ENCODE measurements around the gene GABARAP. TPM values are rescaled to one million over a fixed set of nuclear protein-coding genes. Genes with fewer than 3 reads are reported as not detected.
A peak's percentile ranks its signal among the peaks of the same experiment; 100 is the strongest.

The GABARAP gene
- total RNA-seq, 2 donors from 2014 or later: 167 to 298 TPM

GRCh38 chr17:7220593-7221277 lies 21.5 kb downstream of the GABARAP start:
- peaks cover 14 to 29% of the 10 kb centered on the region in 2 donors for H3K36me3 Mint-ChIP-seq

GRCh38 chr17:7219812-7220592 lies 22.2 kb downstream of the GABARAP start, which contains the start of the genes ACADVL and DLG4:
ACADVL (plus strand) TSS chr17:7219938; CDS start chr17:7219985, 47 bp downstream.
DLG4 (minus strand) TSS chr17:7219836.
- peak within 1 kb of the TSS; percentile 89 to 98 for H3K27ac Mint-ChIP-seq
- peaks cover 14 to 29% of the 10 kb centered on the region in 2 donors for H3K36me3 Mint-ChIP-seq
- no peaks in the 10 kb centered on the region for H3K9me3 Mint-ChIP-seq
- DNase-seq (ENCODE audit: low spot score in 2 of 2): peak; percentile 82 to 89
- peak; percentile 81 to 87 for ATAC-seq

More at GRCh38 chr17:7220593-7221277, 21.5 kb downstream of the GABARAP start:
- ATAC-seq (peak; percentile 44 to 53), DNase-seq (ENCODE audit: low spot score in 2 of 2) (peak in 1 of 2 donors; percentile 68)
- H3K27ac Mint-ChIP-seq: peak overlapping the region; percentile 89 to 92
- no peaks in the 10 kb centered on the region for H3K9me3 Mint-ChIP-seq

DNA sequence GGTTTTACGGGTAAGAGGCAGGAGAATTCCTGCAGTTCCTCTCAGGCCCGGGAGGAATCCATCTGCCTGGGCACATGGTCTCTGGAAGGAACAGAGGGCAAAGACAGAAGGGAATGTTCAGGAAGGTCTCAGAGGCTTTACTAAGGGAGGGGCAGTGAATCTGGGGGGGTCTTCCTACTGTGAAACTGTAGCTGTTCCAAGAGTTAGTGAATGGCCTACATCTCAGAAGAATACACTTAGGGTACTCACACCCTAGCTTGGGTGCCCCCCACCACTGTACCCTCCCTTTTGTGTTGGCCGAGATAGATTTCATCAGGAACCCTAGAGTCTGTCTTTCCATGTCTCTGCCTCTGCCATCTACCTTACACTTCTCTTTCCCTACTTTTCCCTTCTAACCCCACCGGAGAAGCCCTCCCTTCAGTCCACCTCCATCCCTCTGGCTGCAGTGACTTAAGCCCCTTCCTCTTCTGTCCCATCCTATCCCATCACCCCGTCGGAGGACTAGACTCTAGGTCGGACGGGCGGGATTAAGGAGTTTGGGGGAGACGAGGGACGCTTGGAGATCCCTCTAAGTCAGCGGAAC lies 22.9 kb downstream of the GABARAP start:
- Mint-ChIP-seq H3K9me3 (no peaks in the 10 kb centered on the region), H3K27ac (peak overlapping the region; percentile 89 to 98), H3K36me3 (peaks cover 14 to 29% of the 10 kb centered on the region in 2 donors)
- DNase-seq (ENCODE audit: low spot score in 2 of 2): no peak
- no peak for ATAC-seq

- Mint-ChIP-seq H3K27ac (peak overlapping the region; percentile 27 to 89), H3K36me3 (peaks cover 14 to 25% of the 10 kb centered on the region in 2 donors), H3K9me3 (no peaks in the 10 kb centered on the region)
- no peak for ATAC-seq
- no peak for DNase-seq (ENCODE audit: low spot score in 2 of 2)
These were observed 23.5 kb downstream of the GABARAP start for GRCh38 chr17:7218758-7219157.

- DNase-seq (ENCODE audit: low spot score in 2 of 2): no peak
- no peak for ATAC-seq
- Mint-ChIP-seq H3K36me3 (peaks cover 14 to 20% of the 10 kb centered on the region in 2 donors), H3K9me3 (no peaks in the 10 kb centered on the region), H3K27ac (peak overlapping the region in 1 of 2 donors; percentile 89)
These were observed 24.1 kb downstream of the GABARAP start for GRCh38 chr17:7218166-7218565.

GRCh38 chr17:7217113-7217987 lies 24.9 kb downstream of the GABARAP start:
- DNase-seq (ENCODE audit: low spot score in 2 of 2) (no peak), ATAC-seq (no peak)
- Mint-ChIP-seq H3K9me3 (no peaks in the 10 kb centered on the region), H3K36me3 (peaks cover 14 to 20% of the 10 kb centered on the region in 2 donors), H3K27ac (peak overlapping the region; percentile 89 to 92)

- ATAC-seq: no peak
- no peak for DNase-seq (ENCODE audit: low spot score in 2 of 2)
- Mint-ChIP-seq H3K9me3 (no peaks in the 10 kb centered on the region), H3K36me3 (peaks cover 13 to 20% of the 10 kb centered on the region in 2 donors), H3K27ac (peak overlapping the region; percentile 30 to 42)
These were observed 25.8 kb downstream of the GABARAP start for GRCh38 chr17:7216242-7217112.

GRCh38 chr17:7215652-7216180 lies 26.5 kb downstream of the GABARAP start:
- ATAC-seq (no peak), DNase-seq (ENCODE audit: low spot score in 2 of 2) (no peak)
- Mint-ChIP-seq H3K9me3 (no peaks in the 10 kb centered on the region), H3K36me3 (peaks cover 5 to 13% of the 10 kb centered on the region in 2 donors), H3K27ac (peak overlapping the region in 1 of 2 donors; percentile 42)

DNA sequence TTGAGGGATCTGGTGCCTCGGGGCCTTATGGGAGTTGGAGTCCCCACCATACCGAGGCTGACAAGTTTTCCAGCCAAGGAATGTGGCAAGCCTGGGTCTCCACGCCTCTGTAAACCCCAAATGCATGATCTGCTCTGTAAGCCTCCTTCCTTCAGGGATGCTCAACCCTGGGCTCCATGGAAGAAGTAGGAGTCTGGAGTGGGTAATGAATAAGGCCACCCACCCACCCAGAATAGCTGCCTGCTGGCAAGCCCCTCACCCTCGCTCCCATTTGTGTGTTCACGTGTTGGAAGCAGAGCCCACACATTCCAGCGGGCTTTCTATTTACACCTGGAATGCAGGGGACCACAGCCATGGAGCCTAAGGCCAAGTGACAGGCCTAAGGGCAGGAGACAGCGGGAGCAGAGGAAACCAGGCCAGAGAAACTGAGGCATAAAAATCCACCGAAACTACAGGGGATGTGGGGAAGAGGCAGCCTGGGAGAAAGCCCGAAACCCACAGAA lies 27.1 kb downstream of the GABARAP start:
- H3K9me3 Mint-ChIP-seq: no peaks in the 10 kb centered on the region
- peaks cover 0 to 8% of the 10 kb centered on the region in 2 donors for H3K36me3 Mint-ChIP-seq
- no peak for DNase-seq (ENCODE audit: low spot score in 2 of 2)
- no peak for ATAC-seq
- H3K27ac Mint-ChIP-seq: peak overlapping the region; percentile 81 to 95

DNA sequence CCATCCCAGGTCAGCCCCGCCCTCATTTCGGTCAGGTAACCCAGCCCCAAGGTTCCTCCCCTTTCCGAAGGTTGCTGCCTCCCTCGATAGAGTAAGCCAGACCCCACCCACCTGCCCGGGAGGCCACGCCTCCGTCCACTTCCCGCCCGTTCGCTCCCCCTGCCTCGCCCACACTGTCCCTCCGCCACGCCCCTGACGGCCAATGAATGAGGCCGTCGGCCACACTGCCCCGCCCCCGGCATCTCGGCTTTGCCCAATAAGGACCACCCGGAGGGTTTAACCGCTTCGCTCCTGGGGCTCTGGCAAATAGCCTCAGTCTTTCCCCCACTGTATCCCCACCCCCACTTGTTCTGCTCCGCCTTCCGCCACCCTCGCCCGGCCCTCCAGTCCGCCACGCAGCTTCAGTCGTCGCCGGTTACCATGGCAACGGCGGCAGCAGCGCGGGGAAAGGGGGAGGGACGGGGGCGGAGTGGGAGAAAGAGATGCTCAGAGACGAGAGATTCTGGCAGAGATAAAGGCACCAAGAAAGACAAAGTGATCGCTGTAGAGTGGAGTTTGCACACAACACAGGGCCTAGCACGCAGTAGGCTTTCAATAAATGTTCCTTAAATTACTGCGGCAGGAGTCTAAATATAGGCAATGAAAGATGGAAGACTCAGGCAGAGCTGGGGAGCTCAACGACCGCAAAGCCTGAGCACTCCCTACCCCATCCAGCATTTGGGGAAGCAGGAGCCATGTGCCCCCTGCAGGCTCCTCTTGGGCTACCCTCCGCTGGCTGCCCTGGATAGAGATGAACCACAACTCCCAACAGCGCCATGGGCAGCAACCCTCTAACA lies 27.7 kb downstream of the GABARAP start:
- Mint-ChIP-seq H3K27ac (peak overlapping the region; percentile 81 to 95), H3K9me3 (no peaks in the 10 kb centered on the region), H3K36me3 (peaks cover 0 to 1% of the 10 kb centered on the region in 2 donors)
- peak; percentile 86 to 89 for ATAC-seq
- peak; percentile 96 to 100 for DNase-seq (ENCODE audit: low spot score in 2 of 2)

DNA sequence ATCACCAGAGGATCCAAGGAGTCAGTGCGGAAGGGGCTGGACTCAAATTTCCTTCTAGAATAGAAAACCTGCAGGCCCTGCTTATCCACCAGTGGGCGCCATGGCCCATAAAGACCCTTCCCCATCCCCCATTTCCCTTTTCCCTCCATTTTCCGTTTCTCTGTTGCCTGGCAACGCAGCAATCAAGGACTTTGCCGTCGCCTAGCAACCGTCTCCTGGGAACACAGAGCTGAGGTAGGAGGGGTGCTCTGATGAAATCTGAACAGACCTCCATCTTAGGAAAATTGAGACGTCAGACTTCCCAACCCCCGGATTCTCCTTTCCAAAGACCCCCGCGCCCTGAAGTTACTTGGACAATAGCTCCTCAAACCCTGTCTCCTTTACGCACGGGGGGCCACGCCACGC lies 28.4 kb downstream of the GABARAP start:
- Mint-ChIP-seq H3K9me3 (no peaks in the 10 kb centered on the region), H3K36me3 (no peaks in the 10 kb centered on the region), H3K27ac (peak overlapping the region; percentile 81 to 95)
- peak; percentile 4 to 12 for ATAC-seq
- peak in 1 of 2 donors; percentile 64 for DNase-seq (ENCODE audit: low spot score in 2 of 2)

DNA sequence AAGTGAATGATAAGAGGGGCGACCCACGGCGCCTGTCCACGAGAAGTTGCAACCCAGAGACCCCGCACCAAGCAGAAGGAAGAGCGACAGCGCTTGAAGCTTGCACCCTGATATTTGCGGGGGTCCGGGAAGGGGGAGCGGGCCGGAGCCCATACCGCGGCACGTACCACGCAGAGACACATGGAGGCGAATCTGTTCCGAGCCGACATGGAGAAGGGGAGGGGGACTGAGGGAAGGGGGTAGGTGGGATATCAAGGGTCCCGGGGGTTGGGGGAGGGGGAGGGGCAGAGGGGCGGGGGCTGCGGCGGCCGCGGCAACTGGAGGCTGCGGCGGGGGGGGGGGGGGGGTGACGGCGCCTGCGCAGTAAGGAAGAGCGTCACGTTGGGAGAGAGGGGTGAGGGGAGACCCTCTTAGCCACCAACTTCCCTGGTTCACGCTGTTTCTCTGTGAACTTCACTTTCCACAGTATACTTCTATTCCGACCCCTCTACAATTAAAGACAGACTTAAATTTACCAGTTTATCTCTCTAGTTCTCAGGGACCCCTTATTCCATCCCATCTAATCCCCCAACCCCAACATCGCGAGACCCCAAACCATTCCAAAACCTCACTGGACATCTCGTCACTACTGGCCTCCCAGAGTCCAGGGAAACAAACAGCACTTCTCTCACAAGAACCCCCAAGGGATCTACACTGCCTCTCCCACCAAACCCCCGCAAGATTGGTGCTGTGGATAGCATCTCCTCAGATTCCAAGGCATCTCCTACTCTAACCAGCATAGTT lies 30.6 kb downstream of the GABARAP start:
- DNase-seq (ENCODE audit: low spot score in 2 of 2) (no peak), ATAC-seq (no peak)
- Mint-ChIP-seq H3K36me3 (no peaks in the 10 kb centered on the region), H3K27ac (no peak overlapping the region), H3K9me3 (no peaks in the 10 kb centered on the region)

DNA sequence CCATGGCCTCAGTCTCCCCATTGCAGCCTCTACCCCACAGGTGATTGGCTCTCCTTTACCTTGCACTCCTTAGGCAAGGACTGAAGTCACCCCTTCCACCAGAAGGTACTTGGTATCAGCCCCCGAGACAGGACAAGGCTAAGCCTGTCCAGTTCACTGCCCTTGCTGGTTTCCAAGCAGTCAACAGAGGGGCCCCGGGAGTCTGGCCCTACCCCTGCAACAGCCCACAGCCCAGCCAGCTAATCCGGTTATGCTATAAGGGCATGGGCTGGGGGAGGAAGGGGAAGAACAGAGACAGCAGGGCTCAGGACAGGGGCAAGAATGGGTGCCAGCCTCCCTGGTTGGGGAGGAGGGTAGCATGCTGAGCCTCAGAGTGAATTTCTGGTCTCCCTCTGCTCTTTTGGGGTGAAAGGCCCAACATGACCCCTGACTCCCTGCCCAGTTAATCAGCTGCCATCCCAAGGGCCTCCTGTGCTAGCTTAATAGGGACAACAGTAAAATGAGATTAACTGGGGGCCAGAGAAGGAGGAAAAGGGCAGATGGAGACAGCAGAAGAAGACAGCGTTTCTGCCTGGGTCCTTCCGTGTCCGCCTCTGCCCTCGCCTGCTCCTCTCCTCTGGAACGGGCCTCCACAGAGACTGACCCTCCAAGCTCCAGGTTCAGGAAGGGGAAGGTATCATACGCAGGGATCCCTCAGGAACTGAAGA lies 33.3 kb downstream of the GABARAP start:
- H3K9me3 Mint-ChIP-seq: no peaks in the 10 kb centered on the region
- peak overlapping the region in 1 of 2 donors; percentile 23 for H3K27ac Mint-ChIP-seq
- no peaks in the 10 kb centered on the region for H3K36me3 Mint-ChIP-seq
- ATAC-seq (no peak), DNase-seq (ENCODE audit: low spot score in 2 of 2) (no peak)

Data from activated naive CD4-positive, alpha-beta T cell treated with anti-CD3 and anti-CD28 coated beads, Interleukin-2, amount 50 U/mL, for 72 hours (primary cell).